HG03097 (cell line): Measurements from ENCODE around the gene MGAT4A.
A peak's percentile ranks its signal among the peaks of the same experiment; 100 is the strongest.
"Not testable (repeated sequence)": the region's sequence is repeated elsewhere in the genome, so short reads cannot be mapped to it uniquely, and the experiment has no call there.

Source experiments
- ATAC-seq: cut with Tn5 transposase; IDR thresholded peaks from one replicate; pipeline ENCODE4 v1.9.1; 2021; ENCODE audit not compliant: unreplicated experiment, low FRiP score

Gene MGAT4A

DNA sequence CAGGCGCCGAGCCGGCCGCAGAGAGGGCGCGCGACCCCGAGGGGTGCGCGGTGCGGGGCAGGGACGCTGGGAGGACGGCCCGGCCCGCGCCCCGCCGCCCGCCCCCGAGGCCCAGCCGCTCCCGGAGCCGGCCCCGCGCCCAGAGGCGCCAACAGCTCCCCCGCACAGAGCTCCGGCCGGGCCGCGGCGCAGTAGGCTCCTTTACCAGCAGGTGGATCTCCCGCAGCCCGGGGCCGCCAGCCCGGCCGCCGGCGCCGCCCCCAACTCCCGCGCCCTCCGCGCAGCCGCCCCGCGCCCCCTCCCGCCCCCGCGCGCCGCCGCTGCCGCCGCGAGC, 258 bp downstream of the MGAT4A start:
- ATAC-seq = peak; percentile 39

DNA sequence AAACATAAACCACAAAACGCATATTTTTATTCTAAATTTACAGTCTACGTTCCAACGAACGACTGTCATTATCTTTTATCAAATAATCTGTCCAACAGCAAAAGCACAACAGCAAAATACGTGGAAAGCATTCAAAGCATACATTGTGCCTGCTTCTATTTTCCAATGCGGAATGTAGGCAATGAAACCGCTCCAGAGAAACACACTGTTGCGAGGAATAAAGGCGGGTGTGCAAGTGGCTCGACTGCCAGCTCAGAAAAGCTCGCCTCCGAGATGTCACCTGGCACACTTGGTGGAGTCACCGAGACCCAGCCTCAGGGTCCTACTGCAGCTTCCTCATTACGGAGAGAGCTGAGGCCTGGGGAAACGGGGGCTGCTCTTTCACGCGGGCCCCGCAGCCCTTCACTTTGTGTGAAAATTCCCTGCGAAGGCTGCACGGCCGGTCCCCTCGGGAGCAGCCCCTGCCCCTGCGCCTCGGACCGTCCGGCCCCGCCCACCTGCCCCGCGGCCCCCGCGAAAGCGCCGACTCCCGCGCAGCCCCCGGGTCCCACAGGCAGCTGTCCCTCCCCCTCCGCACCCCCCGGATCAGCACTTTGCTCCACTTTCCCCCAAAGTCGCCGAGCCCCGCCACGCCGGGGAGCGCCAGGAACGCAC, 752 bp downstream of the MGAT4A start:
- no peak for ATAC-seq

DNA sequence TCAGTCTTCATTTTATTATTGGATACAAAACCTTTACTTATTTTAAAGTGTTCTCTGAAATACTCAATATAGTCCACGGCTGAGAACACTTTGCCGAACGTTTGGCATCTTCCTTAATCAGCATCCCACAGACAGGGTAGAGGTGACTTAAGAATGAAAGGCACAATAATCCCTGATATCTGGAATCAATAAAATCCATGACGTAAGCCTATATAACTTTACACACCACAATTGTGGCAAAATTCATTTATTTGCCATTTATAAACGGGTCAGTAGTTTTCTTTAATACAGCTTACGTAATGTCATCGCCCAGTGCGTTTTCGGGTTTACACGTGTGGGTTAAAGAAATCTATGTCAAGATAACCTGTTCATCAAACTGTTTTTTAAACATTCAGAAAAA, 1.3 kb downstream of the MGAT4A start:
- ATAC-seq = no peak

DNA sequence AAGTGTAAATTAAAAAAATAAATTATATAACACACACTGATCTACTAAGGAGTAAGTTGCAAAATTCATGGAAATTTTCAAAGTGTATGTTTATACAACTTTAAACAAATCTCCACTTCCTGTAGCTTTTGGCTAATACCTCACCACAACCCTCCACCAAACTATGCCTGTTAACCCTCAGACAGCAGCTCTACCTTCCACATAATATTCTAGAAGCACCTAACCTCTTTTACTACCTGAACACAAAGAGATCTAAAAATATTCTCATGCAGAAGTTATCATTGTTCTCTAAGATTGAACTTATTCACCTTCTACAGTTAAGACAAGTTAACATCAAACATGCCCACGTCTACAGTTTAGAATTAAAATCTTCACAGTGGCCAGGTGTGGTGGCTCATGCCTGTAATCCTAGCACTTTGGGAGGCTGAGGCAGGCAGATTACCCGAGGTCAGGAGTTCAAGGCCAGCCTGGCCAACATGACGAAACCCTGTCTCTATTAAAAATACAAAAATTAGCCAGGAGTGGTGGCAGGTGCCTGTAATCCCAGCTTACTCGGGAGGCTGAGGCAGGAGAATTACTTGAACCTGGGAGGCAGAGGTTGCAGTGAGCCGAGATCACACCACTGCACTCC, 2.7 kb downstream of the MGAT4A start:
- ATAC-seq = not testable (repeated sequence)

DNA sequence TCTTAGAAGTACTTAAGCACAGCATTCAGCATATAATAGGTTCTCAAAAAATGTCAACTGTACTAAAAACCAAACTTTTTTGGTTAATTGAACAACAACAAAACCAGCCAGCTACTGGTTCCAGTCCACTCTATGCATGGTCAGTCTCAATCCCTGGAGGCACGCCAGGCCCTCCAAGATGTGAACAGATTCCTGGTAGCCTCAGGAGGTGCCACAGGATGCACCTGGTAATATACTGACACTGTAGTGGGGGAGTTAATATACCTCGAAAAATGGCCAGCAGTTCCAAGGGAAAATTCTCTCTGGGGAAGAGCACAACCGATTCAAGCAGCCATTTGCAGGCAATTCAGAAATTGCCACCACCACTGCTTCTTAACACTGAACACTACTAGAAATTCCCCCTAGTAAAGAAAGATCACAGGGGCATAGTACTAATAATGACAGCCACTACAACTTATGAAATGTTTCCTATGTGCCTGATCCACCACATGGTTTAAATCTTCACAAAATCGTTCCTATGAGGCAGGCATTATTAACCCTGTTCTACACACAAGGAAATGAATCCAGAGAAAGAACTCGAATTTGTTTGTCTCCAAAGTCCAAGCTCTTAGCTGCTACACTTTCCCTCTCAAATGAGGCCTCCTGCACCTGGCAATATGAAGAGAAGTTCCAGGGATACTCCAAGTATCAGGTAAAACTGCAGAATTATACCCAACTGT, 3.4 kb downstream of the MGAT4A start:
- ATAC-seq = no peak

DNA sequence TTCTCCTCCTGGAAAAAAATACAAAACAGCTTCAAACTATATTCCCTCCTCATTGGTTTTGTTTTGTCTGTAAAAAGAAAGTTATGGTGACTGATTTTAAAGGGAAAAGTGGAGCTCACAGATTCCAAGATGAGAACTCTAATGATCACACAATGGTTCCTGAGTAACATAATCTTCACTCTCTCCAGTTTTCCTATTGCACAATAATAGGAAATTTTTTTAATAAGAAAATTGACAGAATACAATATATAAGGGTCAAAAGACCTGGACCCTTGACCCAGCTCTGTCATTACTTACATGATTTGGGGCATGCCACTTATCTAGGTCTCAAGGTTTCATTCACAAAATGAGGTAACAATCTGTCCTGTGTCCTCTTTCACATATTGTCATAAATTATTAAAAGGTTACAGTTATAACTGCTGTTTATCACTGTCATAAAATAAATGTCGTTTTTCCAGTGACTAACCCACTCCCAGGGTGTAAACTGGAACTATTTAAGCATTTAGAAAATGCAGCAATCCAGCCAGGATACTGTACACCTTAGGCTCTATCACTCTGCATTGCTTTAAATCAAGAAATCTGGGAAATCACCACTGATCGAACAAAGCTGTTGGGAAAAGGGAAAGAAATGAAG, 4.1 kb downstream of the MGAT4A start:
- no peak for ATAC-seq

DNA sequence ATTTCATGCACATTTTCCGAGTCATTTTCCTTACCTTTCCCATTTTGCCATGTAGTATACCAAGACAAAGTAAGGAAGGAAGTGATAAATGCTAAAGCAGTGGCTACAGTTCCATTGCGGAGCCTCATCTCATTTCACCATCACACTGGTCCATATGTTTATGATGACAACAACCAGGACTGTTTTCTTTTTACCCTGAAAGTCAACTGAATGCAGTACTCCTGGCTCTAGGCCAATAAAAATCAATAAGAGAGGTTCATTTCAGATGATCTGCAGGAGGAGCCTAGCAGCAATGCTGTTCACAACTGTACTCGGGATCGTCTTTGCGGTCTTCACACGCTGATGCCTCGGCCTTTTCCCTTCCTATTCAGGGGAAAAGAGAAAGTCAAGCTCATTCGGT, 4.7 kb downstream of the MGAT4A start:
- ATAC-seq = no peak

DNA sequence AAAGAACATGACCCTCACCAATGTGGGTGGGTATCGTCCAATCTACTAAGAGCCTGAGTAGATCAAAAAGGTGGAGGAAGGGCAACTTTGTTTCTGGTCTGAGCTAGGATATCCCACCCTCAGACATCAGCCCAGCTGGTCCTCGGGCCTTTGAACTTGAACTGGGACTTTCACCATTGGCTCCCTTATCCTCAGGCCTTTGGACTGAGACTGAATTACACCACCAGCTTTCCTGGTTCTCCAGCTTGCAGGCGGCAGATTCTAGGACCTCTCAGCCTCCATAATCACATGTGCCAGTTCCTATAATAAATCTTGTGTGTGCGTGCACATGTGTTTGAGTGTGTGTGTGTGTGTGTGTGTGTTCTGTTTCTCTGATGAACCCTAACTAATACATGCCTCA, 10.6 kb downstream of the MGAT4A start:
- no peak for ATAC-seq

DNA sequence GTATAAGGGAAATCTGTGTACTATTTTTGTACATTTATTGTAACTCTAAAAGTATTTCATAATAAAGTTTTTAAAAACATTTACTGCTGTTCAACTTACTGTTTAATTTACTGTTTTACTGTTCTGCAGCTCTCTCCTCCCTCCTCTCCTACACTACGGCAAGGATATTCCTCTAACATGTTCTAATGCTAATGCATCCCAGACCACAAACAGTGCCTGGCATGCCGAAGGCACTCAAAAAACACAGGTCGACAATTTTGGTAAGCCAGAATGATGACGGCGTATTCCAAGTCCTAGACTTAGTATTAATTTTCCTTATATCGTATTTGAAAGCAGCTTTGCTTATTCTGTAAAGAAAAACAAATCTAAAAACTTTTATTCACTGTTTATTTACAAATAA, 13.3 kb downstream of the MGAT4A start:
- ATAC-seq = no peak

DNA sequence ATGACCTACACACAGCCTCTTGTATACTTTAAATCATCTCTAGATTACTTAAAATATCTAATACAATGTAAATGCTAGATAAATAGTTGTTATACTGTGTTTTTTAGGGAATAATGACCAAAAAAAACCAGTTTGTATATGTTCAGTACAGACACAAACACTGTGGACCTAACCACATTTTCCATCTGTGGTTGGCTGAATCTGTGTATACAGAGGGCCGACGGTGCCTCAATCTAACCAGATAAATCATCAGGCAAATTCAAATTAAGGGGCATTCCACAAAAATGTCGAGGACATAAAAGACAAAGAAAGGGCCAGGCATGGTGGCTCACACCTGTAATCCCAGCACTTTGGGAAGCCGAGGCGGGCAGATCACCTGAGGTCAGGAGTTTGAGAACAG, 14.1 kb downstream of the MGAT4A start:
- ATAC-seq = no peak

DNA sequence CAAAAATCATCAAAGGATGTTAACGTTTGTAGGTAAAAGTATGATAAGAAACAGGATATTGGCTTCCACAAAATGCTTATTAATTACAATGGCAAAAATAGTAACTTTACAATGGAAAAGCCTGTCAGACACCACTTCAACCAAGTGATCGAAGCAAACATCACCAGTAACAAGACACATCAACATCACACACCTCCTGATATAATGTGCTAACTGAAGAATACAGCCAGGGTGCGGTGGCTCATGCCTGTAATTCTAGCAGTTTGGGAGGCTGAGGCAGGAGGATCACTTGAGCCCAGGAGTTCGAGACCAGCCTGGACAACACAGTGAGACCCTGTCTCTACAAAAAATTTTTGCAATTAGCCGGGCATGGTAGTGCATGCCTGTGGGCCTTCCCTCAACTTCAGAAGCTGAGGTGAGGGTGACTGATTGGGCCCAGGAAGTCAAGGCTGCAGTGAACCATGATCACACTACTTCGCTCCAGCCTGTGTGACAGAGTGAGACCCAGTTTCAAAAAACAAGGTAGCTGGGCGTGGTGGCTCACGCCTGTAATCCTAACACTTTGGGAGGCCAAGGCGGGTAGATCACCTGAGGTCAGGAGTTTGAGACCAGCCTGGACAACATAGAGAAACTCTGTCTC, 15.0 kb downstream of the MGAT4A start:
- no peak for ATAC-seq

DNA sequence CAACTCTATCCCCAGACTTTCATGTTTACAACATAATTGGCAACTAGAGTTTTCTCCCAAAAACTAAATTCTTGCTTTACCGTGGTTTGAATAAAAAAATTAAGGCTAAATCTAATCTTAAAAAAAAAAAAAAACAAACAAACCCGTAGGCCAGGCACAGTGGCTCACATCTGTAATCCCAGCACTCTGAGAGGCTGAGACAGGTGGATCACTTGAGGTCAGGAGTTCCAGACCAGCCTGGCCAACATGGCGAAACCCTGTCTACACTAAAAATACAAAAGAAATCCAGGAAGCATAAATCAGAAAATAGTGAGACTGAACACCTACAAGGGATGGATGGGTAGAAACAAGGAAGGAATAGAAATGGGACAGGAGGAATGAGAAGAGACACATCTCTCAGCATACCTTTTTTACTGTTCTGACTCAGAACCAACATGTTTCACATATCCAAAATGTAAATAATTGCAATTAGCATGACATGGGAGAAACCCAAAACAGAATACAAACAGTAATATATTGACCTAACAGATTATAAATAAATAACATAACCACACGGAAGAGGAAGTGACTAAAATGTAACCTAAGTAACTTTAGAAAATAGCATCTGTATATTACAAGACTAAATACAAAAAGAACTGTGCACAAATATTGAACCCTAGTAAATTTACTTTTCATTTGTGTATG, 17.5 kb downstream of the MGAT4A start:
- ATAC-seq = no peak

DNA sequence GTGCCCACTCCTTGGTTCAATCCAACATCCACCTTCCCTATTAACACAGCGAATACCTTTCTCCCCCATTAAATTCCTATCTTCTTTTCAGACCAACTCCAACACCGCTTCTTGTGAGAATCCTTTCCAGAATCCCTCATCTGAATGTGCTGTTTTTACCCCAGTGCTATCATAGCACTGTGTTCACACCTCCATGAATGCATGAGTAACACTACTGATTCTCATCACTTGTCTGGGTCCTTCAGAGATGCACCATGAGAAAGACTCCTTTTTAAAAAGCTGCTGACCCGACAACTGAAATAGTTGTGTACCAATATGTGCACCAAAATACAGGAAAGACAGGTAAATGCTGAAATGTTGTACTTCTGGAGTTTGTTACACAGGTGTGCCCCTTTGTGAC, 18.8 kb downstream of the MGAT4A start:
- ATAC-seq = no peak

DNA sequence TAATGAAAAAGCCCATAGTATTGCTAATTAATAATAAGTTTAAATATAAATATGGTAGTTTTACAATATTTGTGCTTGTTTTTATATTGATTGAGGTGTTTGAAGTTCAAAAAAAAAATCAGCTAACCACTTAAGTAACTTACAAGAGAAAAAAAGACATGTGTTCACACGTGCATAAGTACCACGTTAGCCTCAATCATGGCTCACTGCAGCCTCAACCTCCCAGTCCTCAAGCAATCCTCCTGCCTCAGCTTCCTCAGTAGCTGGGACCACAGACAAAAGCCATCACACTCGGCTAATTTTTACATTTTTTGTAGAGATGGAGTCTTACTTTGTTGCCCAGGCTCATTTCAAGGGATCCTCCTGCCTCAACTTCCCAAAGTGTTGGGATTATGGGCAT, 19.4 kb downstream of the MGAT4A start:
- ATAC-seq = no peak

DNA sequence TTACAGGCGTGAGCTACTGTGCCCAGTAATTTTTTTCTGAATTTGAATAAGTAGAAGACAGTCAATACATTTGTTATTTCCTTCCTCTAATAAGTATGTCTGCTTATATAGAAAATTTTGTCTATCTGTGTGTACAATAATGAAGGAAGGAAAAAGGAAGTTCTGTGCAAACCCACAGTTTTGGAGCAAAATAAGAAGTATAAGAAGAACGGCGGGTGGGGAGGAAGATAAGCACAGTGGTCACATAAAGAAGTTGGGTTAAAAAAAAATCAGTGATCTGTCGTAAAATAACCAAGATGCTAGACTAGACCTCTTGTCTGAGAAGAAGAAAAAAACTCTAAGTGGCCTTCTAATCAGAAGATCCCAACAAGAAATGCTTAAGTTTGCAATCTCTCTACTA, 20.2 kb downstream of the MGAT4A start:
- ATAC-seq = no peak

DNA sequence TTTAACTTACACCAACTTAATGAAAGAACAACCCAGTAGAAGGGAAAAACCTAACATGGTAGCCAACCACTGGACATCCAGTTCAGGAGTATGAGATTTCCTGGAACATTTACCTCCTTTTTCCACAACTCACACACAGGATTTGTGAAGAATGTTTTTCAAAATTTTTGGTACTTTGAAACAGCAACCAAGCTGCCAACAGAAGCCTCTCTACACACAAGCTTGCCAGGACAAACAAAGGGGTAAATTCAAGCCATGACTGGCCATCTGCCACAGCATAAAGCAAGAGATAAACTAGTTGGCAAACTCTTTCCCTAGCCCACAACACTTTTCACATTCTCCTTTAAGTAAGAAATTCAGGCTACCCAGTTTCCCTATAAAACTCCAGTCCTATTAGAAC, 21.4 kb downstream of the MGAT4A start:
- no peak for ATAC-seq

DNA sequence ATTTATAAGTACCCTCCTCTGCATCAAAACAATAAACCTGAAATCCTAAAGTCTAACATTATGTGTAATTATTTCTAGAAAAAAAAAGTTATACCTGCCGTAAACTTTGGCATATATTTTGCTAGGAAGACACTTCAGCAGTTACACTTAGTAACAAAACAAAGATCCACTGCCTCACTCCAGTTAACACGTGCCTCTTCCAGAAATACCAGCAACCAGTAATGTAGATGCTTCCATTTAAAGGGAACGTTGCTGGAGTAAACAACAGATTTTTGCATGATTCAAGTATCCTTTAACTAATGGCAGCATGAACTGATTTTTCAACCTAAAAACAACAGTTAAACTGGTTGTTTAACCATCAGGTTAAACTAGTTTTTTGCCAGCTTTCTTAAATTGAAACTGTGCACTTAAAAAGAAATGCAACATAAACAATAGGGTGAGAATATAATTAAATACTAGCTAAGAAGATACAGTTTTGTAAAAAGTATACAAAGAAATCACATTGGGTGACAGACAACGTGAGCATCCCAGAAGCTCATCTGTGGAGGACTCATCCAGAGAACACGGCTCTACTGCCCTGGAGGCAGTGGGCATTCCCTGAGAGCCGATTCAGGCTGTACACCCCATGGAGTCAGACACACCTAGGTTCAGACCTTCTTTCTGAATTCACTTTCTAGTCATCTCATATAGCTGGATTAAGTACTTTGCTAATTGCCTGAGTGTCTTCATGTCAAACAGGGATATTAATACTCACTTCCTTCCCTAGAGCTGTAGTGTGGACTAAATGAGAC, 22.3 kb downstream of the MGAT4A start:
- no peak for ATAC-seq

DNA sequence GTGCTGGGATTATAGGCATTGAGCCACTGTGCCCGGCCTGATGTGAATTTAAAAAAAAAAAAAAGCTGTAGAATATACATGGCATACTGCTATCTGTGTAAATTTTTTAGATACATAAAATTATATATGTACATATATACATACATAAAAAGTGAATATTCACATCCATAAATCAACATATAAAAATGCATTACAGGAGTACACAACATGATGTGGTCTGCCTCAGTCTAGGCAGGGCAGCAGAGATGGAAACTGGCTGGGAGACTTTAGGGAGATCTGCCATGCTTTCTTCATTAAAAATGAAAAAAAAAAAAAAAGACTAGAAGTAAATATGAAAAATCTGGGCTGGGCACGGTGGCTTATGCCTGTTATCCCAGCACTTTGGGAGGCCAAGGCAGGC, 24.3 kb downstream of the MGAT4A start:
- no peak for ATAC-seq

DNA sequence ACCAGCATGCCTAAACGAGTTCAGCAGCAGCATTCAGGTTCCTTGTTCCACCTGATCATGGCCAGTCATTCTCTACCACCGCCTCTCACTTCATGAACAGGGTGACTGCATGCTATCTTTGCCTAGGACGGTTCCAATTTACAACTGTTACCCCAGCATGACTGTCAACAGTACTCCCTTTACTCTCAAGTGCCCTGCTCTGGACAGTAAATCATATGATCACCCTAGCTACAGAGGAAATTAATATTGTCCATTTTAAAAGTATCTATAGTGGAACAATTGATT, 25.7 kb downstream of the MGAT4A start:
- no peak for ATAC-seq
